Left hindlimb (tissue), 1 donor: ENCODE data around the gene CHRDL1.

Experiments
- DNase-seq: peaks from one replicate; pipeline ENCODE4 v3.0.0-alpha.2; 2018

CHRDL1 gene

DNA sequence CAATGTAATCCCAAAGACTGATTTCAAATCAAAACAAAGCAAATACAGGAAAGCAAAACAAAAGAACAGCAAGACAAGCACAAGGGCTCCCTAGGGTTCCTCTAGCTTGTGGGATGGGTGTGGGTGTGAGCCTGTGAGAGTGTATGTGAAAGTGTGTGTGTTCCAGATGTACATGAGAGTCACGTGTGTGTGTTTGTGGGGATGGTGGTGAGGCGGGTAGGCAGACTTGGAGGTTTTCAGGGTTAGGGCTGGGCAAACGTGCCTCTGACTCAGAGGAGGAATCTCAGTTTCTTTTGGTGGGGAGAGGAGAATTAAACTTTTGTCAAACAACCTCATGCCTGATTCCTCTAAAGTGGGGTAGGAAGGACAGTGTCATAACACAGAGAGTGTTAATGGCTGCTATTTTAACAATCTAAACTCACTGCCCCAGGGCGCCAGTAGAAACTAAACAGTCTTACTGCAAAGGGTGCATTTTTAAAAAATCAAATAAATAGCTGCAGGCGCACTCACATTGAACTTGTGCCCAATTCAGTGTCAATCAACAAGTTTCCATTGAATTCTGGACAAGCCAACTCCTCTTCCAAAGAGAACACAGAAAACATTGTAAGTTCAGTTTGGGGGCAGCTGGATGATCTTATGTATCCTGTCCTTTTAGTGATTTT lies 51.8 kb downstream of the CHRDL1 start:
- DNase-seq, result no peak

DNA sequence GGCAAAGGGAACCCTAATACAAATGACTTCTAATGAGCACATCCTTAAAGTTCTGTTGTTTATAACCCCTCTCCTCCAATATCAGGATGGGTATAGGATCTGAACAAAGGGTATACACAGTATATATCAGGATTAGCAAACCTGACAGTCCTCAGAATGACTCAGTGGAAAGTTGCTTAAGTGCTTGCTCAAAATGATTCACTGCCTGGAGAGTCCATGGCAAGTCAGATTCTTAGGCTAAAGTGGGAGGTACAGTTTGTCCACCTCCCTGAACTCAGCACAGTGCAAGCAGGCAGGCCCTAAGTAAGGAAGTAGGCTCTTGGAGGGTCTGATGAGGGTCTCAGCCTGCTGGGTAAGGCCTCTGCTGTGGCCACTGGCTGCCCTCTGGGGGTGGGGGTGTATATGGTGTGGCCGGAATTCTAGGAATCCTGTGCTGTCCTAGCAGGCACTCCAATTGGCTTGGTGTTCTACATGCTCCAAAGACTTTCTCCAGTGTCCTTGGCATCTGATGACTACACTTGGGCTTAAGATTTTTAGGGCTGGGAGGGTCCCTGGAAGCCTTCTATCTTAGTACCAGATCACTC lies 54.3 kb downstream of the CHRDL1 start:
- DNase-seq, result no peak

DNA sequence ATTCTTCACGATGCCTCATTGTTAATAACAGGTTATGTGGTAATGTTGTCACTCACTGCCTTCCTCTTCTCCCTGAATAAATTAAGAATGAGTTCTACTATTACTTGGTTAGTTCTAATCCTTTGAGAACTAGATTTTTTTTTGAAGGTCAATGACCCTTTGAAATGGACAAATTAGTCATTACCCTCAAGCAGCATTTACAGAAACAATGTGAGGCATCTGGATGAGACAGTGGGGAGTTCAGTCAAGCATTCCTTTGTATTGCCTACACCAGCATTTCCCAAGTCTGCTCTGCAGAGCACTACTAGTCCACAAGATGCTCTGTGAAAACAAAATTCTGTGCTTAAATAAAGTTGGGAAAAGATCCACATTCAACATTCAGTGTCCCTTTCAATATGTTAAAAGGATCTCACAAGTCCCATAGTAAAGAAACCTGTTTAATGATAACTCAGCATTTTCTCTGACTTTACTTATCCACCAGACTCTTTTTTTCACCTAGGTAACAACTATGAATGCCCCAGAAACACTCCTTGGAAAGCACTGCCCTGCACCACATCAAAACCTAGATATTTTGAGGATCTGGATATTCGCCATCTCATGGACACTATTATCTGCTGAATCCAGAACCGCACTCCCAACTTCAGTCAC lies 60.6 kb downstream of the CHRDL1 start:
- DNase-seq, result no peak

DNA sequence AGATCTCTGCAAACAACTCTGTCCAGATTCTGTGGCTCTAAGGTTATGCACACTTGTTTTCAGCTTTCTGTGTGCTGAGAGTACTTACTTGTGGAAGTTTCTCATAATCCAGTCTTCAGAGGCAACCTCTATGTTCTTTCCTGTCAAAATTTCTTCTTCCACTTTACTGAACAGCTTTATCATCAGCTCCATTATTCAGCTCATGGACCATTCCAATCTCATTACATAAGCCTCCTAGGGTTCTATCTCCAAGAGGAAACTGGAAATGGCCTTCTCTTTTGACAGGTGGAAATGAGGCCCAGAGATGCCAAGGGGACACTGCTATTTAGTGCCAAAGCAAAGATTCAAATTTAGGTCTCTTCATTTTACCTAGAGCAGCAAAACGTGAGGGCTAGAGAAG lies 61.3 kb downstream of the CHRDL1 start:
- DNase-seq, result no peak

DNA sequence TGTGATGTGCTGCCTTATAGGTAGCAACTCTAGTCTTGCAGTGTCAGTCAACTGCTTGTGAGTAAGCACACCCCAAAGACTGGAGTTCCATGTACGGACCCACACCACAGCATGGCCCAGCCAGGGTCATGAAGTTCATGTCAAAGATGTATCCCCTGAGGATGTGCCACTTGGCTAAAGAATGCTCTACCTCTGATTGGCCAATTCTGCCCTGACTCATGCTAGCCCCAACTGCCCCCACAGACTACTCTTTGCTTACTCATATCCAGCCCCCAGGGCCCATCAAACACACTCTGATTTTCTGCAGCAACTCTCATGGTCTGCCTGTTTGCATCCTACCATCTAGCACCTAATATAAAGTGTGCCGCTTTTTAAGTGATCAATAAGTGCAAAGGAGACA lies 62.5 kb downstream of the CHRDL1 start:
- DNase-seq, result no peak

DNA sequence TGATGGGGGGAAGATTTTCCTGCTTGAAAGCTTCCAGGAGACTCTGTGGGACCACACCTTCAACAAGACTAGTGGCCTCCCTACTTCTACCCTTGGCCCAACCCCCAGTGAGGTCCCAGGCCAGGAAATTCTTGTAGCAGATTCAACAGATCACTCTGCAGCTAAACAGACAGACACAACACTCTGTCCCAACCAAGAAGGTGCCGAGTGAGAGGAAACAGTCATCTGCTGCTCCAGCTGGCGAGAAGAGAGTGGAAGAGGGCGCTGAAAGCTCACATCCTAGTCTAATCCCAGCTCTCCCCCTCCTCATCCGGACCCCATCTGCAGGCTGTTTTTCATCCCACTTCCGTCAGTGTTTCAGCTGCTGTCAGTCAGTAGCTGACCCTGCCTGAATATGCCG lies 63.4 kb downstream of the CHRDL1 start:
- DNase-seq, result no peak

DNA sequence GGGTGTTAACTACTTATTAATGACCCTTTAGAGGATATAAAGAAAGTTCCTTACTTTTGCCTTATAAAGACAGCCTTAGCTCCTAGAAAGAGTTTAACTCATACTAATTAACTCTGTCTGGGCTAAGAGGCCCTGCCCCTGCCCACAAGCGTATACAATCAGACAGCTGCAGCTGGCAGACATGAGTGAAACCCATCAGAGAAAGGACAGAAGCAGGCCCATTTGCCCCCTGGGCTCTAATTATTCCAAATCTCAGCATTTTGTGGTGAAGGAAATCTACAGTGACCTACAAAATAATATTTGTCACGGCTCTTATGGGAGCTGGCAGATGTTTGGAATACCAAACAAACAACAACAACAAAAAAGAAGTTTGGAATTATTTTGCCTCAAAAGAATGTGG lies 71.8 kb downstream of the CHRDL1 start:
- no peak for DNase-seq

DNA sequence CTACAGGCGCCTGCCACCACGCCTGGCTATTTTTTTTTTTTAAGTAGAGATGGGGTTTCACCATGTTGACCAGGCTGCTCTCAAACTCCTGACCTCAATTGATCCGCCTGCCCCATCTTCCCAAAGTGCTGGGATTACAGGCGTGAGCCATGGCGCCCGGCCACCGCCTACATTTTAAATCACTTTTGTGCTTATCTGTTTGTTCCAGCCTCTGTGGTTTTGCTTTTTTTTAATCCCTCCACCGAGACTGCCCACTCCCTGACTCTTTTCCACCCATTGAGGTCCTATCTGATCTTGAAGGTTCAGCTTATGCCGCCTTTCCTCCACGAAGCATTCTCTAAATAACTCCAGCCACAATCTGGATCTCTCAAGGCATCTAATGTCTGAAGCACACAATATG lies 73.5 kb downstream of the CHRDL1 start:
- DNase-seq, result no peak

DNA sequence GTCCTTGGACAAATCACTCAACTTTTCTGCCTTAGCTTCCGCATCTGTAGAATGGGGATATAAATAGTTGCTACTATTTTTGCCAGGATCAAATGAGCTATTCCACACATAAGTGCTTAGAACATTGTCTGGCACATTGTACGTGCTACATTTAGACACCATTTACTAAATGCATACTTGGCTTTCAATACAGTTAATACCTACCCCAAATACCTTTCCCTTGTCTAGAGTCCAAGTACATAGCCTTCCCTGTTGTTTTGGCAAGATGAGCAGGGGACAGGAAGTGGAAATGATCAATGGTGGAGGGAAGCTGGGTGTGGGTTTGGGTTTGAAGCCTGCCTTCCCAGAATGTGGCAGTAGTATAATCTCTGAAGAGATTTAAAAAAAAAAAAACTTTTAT lies 82.0 kb downstream of the CHRDL1 start:
- DNase-seq, result no peak

DNA sequence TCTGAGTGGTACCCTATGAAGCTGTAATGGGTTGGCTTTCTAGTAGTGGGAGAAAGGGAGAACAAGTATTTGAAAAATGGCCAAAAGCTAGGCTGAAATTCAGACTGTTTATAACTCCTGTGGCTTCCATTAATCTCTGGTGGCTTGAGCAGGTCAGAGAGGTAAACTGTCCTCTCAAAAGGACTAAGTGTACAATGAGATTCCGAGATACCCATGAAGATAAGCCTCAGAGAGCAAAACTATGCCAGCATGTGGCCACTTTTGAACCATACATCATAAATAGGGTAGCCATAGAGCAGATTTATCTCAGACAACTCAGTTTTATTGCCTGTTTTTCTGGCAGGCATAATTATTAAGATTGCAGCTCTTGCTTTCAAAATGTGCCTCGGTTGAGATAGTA lies 89.2 kb downstream of the CHRDL1 start:
- DNase-seq, result no peak

DNA sequence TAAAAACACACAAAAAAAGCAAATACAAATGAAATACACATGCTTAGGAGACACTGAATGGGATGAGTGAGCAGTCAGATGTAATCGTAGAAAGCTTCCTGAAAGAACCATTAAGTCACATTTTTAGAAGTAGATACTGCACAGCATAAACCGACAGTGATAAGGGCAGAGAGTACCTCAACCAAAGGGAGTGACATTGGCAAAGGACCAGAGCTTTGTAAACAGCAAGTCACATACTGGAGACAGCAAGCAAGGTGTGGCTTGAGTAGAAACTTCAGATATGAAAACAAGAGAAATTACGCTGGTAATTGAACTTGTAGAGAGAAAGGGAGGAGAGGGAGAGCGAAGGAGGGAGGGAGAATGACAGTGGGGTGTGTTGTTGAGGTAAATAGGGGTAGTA lies 92.0 kb downstream of the CHRDL1 start:
- DNase-seq, result no peak

DNA sequence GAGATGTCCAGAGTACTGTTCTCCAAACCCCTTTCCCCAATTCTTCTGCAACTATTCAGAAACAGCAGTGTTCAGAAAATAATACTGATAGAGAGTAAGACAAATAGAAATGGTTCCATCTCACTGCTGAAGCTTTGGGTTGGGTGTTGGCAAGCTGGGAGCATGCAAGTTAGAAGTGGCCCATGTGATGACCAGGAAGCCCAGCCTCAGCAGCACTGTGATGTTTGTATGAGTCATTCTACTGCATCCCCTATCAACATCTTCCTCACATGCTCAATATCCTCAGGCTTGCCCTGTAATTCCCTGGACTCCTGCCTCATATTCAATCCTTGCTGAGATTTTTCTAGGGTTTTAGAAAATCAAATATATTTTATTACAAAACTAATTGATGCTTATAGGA lies 96.5 kb downstream of the CHRDL1 start:
- DNase-seq, result no peak

DNA sequence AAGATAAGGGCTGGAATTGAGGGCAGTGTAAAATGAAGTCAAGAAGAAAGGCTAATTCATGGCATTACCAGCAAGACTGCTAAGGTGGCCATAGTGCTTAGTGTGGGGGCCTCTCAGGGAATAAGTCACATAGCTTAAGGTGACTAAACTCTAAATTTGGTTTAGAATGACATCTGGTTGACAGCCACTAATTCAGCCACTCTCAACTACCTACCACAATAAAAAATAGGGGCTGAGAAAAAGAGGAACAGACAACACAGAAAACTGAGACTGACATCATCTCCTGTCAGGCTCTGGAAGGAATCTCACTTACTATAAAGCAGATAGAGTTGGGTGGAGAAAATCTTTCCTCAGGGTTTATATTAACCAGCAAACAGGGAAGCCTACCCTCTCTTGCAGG lies 96.9 kb downstream of the CHRDL1 start:
- no peak for DNase-seq

DNA sequence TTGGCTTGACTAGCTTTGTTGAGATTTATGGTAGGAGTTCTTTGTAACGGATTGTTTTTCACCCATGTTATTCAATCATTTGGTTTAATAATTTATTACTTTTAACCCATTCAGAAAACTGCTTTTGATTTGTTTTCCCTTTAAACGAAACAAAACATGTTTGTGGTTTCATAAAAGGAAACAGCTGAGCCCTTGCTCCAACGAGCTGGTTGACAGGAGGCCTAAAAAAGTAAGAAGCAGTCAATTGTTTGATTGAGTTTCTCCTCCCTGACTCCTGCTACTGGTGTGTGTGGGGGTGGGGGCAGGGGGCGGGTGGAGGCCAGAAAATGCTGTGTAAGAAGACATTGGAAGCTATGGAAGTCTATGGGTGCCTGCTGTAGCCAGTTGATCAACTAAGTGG lies 102.8 kb downstream of the CHRDL1 start:
- no peak for DNase-seq

DNA sequence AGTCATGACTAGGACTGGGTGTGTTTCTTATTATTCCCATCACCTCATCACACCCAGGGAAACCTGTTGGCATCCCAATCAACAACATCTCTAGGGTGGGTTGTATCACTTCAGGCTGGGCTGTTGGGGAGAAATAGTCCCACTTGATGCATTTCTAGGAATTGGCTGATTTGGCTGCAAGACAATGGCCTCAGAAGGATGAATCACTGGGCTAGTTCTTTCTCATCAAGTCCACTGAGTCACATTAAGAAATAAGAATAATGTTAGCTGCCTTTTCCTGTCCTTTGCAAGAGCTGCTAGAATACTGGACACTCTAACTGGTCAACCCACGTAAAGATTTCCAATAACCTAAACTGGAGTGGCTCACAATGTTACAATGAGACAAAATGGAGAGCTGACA lies 104.2 kb downstream of the CHRDL1 start:
- no peak for DNase-seq

DNA sequence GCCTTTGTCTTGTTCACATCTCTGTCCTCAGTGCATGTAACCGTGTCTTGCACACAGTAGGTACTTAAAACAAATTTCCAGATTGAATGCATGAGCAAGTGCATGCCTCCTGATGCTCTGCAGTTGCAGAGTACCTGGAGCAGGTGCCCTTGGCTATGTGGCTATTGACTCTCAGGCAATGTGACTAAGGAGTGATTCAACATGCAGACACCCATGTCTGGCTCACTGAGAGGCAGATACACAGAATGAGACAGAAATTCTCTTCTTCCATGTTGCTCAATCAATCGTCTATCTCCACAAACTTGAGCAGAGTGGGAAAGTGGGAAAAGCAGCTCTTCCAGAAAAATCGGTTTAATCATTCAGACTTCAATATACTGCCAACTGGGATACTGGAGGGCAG lies 111.0 kb downstream of the CHRDL1 start:
- DNase-seq, result no peak

DNA sequence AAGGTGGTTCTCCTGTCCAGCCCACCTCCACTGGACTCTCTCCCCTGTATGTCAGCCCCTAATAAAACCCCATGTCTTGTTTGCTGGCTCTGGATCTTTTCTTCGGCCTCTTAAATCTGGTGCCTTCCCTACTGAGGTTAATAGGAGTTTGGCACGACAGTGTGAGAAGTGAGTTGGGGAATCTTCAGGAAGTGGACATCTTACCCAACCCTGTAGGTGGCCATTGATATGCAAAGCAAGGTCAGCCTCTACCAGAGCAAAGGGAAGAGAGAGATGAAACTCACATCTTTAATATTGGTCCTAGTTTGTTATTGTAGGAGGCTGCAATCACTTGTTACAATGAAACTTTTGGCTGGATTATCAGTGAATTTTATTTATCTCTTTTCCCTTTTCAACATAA lies 111.7 kb downstream of the CHRDL1 start:
- no peak for DNase-seq

DNA sequence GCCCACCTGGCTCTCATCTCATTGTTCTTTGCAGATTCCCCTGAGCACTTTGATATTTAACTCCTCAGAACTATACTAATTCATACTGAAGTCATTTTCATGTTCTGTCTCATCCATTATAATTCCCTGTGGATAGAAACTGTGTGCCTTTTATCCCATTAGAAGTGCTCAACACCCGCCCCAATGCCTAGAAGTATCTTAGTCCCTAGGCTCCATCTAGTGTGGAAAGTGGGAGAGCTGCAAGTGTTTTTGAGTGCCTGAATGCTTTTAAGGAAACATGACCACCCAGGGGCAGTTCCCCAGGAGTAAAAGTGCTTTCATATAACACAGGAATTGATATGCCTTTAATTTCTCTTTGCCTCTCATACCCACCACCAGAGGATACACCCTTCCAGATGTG lies 117.0 kb downstream of the CHRDL1 start:
- no peak for DNase-seq

DNA sequence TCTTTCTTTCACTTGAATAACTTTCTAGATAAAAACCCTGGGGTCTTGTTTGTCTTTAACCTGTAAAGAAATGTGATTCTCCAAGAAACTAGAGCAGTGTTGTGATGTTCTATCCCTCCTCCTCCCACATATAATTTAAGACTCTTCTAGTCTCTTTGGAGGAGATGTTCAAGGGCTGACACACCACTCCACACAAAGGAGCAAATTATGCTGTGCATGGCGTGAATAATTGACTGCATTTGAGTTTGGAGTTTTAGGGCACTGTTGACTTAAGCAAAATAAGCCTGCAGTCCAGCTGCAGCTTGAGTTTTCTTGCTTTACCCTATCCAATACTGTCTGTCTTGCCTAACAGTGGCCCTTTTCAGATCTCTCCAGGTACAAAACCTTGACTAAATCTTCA lies 119.7 kb downstream of the CHRDL1 start:
- no peak for DNase-seq

DNA sequence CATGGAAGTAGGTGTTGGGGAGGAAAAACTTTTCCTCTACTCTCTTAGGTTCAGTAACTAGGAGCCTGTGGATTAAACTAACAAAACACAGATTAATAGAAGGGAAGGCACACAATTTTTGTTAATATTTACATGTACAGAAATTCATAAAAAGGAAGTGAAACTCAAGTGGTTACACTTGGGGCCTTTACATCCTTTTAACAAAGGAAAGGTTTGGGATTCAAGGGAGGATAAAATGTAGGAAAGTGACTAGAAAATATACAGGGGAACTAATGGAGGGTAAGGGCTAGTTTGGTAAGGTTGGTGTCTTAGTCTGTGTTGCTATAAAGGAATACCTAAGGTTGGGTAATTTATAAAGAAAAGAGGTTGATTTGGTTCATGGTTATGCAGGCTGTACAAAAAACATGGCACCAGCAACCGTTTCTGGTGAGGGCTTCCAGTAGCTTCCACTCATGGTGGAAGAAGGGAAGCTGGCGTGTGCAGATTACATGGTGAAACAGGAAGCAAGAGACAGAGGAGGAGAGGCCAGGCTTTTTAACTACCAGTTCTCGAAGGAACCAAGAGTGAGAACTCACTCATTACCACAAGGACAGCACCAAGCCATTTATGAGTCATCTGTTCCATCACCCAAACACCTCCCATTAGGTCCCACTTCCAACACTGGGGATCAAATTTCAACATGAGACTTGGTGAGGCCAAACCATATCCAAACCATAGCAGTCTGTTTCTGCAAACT lies 124.4 kb downstream of the CHRDL1 start:
- no peak for DNase-seq

DNA sequence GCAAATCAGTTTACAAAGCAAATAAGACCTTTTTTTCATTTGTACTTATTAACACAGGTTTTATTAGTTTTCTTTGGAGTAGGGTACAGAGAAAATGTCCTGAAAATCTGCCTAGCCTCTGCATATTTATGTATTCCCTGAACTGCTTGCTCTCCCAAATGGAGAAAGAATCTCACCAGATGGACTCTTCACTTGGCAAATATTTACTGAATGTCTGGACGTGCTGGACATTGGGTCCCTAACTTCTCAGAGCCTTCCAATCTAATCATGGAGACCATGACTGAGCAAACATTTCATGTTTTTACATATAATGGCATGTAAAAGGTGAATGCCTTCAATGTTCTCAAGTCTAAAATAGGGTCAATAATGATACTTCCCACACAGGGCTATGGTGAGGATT lies 126.0 kb downstream of the CHRDL1 start:
- no peak for DNase-seq

DNA sequence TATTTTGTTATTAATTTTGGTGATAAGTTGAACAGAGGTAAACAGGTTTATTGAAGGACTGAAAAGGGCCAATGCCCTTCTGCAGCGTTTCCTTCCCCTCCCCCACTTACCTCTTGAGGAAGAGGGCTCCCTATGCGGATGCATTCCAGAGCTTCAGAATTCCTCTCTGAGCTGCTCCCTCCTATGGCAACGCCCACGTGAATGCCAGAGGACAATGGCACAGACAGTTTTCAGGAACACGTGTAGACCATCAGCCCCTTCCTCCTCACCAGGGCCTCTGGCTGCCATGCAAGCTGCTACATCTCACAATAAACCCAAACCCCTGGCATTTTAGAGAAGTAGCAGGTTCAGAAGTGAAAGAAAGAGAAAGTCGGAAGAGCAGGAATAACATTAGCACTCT lies 127.9 kb downstream of the CHRDL1 start:
- no peak for DNase-seq

DNA sequence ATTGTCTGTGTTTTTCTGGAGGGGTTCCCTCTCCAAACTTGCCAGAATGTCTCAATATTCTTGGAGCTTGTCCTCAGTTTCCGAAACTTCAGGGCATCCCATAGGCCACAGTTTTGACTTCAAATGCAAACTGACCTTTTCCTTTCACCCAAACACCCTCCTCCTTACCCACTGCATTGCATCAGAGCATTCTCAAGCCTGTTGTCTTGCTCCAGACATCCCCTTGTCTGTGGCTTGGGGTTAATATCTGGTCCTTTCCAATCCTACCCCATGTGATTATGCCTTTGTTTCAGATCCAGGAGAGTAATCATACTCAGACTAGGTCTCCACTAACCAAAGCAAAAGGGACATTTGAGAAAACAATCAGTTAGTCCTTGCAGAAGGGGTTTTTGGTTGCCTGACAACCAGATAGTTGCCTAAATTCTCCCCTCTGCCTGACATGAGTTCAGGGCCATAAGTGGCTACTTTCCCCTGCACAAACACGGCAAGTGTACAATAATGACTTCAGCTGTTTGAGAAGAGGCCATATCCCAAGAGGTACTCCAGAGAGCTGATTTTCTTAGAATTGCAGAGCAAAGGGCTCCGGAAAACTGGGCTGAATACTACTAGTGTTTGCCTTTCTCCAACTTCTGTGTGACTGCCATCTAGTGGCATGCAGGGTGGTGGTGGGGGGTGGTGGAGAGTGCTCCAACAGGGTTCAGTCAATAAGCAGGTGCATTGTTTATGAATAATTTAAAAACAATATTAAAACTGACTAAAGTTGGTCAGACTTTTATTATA lies 130.2 kb downstream of the CHRDL1 start:
- no peak for DNase-seq
